ENCODE measurements around the gene TTC17. TPM values are rescaled to one million over a fixed set of nuclear protein-coding genes. Genes with fewer than 3 reads are reported as not detected.
"Not testable (repeated sequence)": the region's sequence is repeated elsewhere in the genome, so short reads cannot be mapped to it uniquely, and the experiment has no call there.

Gene TTC17
- total and polyA plus RNA-seq, 2 of the 8 experiments (the other 6 are each of a cell fraction or from before 2014, with no cell fraction given), result 65.1 to 80.1 TPM

GRCh38 chr11:43351426-43351825 is 7.3 kb upstream of the TTC17 start:
- not testable (repeated sequence) for H3K79me1 ChIP-seq (ENCODE audit: low read depth, low read length)
- peak in 1 of 2 experiments; percentile 54 for DNase-seq (ENCODE audit: low read depth in 1 of 2, low spot score in 2 of 2)
- POLR2A ChIA-PET (ENCODE audit: partially characterized antibody), result interaction anchor here (1.2 to 1.5 kb wide), 2 partner anchors 9 to 16 kb away, joined by 3 read pairs; no protein-coding TSS in a partner anchor

More at GRCh38 chr11:43351426-43351825, 7.3 kb upstream of the TTC17 start:
- WGBS, 2 experiments (ENCODE audit: extremely low coverage in 1 of 2, insufficient coverage in 1 of 2, insufficient read length in 1 of 2, insufficient replicate concordance in 2 of 2, low coverage in 1 of 2, low lambda C conversion rate in 2 of 2, missing lambda C conversion rate in 1 of 2), result 15% methylated on average over 6 of the region's 17 CpGs; no CpG with 5 or more reads in 1 of the 2 experiments
- H3K9me3 ChIP-seq (ENCODE audit: insufficient read depth in 2 of 2, low read depth in 1 of 2, low read length in 1 of 2); H2BK12ac ChIP-seq (ENCODE audit: low read depth, low read length); H2BK20ac ChIP-seq (ENCODE audit: low read length); H3K36me3 ChIP-seq (ENCODE audit: control insufficient read depth in 2 of 4, insufficient read depth in 4 of 4, low read length in 3 of 4); H3K4me1 ChIP-seq (replicated peaks in 1 of 4; ENCODE audit: control insufficient read depth in 3 of 4, insufficient read depth in 4 of 4, low read length in 3 of 4); H3K4ac ChIP-seq (replicated peaks; ENCODE audit: insufficient read length, low read depth, low read length); H3K27ac ChIP-seq (ENCODE audit: low read depth, low read length); H3K4me3 ChIP-seq (ENCODE audit: extremely low read depth in 1 of 4, insufficient read depth in 2 of 4, low read depth in 3 of 4, low read length in 4 of 4); H4K8ac ChIP-seq (ENCODE audit: extremely low read depth, insufficient read depth, low read length); H3K79me2 ChIP-seq (ENCODE audit: control insufficient read depth in 1 of 2, insufficient read depth in 2 of 2, low read length in 2 of 2); H2BK120ac ChIP-seq (replicated peaks; ENCODE audit: low read depth, low read length); H4K91ac ChIP-seq (replicated peaks; ENCODE audit: insufficient read length, low read length); H4K20me1 ChIP-seq (replicated peaks in 1 of 2; ENCODE audit: control insufficient read depth in 1 of 2, insufficient read depth in 2 of 2, low read length in 2 of 2); H2AFZ ChIP-seq (ENCODE audit: low read length); H3K23me2 ChIP-seq (ENCODE audit: low read depth, low read length); H3K14ac ChIP-seq (ENCODE audit: insufficient read length); FAIRE-seq; H2AK5ac ChIP-seq (ENCODE audit: low read depth, low read length); H4K5ac ChIP-seq (ENCODE audit: insufficient read length, low read depth, low read length); H2BK5ac ChIP-seq (ENCODE audit: low read depth, low read length); H2BK15ac ChIP-seq (ENCODE audit: low read length); H3K56ac ChIP-seq (replicated peaks; ENCODE audit: insufficient read length, low read depth, low read length); CTCF ChIA-PET (ENCODE audit: partially characterized antibody); H3K18ac ChIP-seq (ENCODE audit: extremely low read depth, low read length); H3K23ac ChIP-seq (ENCODE audit: insufficient read length); H3K9ac ChIP-seq (replicated peaks in 1 of 4; ENCODE audit: extremely low read depth in 1 of 4, low read depth in 3 of 4, low read length in 3 of 4); H3K27me3 ChIP-seq (replicated peaks in 1 of 4; ENCODE audit: control insufficient read depth in 3 of 4, extremely low read depth in 1 of 4, insufficient read depth in 3 of 4, low read length in 3 of 4): not testable (repeated sequence)
- peak overlapping the region in 1 of 2 experiments; percentile 25; a peak in 1 of 4 replicates for H3K4me2 ChIP-seq (ENCODE audit: insufficient read depth in 1 of 2, low read depth in 2 of 2, low read length in 2 of 2)
- 0 out of 3 replicates have a peak, but pooled peaks of 1 of the 2 experiments have one; percentile 46 for TF ChIP-seq POLR2A (IDR thresholded peaks at IDR 0.05; ENCODE audit: control extremely low read depth in 1 of 2, low read depth in 2 of 2, low read length in 2 of 2)

Data from H1 (cell line).